Tibial nerve (tissue), 4 donors: ENCODE measurements around the gene NUP93. TPM values are rescaled to one million over a fixed set of nuclear protein-coding genes. Genes with fewer than 3 reads are reported as not detected.

Experiments used
- DNase-seq, 2 donors: peaks; one replicate each; pipeline ENCODE4 v3.0.0-alpha.2; 2019; ENCODE audit warnings: low spot score in 2 of 2
- H3K27ac ChIP-seq, 4 donors: fragments of 200-600 bp; sonication (generic) in 3 of 4; one replicate each; pipeline ENCODE4 v1.5.1; 2017 to 2019; ENCODE audit warnings: mild to moderate bottlenecking in 1 of 4
- H3K27me3 ChIP-seq, 2 donors: fragments of 200-600 bp; sonication (generic) in 1 of 2; one replicate each; pipeline versions ENCODE4 v1.5.1 to v1.6.0; 2017 to 2019
- H3K36me3 ChIP-seq, 3 donors: fragments of 200-600 bp; sonication (generic); one replicate each; pipeline ENCODE4 v1.5.1; 2018 to 2019
- H3K4me1 ChIP-seq, 4 donors: fragments of 200-600 bp; sonication (generic) in 3 of 4; one replicate each; pipeline ENCODE4 v1.5.1; 2017 to 2019
- H3K4me3 ChIP-seq, 4 donors: fragments of 200-600 bp; sonication (generic) in 3 of 4; one replicate each; pipeline ENCODE4 v1.5.1; 2017 to 2019; ENCODE audit warnings: mild to moderate bottlenecking in 1 of 4, moderate library complexity in 1 of 4
- H3K9me3 ChIP-seq, 4 donors: fragments of 200-600 bp; sonication (generic) in 3 of 4; one replicate each; pipeline ENCODE4 v1.5.1; 2017 to 2019
- EP300 ChIP-seq, 2 donors: sonication (generic); formaldehyde crosslinking; IDR thresholded peaks; one replicate each; pipeline ENCODE4 v1.6.1; 2017; ENCODE audit warnings: antibody characterized with exemption in 2 of 2, mild to moderate bottlenecking in 1 of 2
- POLR2A ChIP-seq, 2 donors: fragments of 450-650 bp; IDR thresholded peaks; one replicate each; pipeline ENCODE4 v1.6.1; 2017; ENCODE audit warnings: antibody characterized with exemption in 2 of 2, mild to moderate bottlenecking in 2 of 2, moderate library complexity in 2 of 2
- WGBS, 2 donors: methylation state at CpG; one replicate each; pipeline ENCODE4 v1.1.5; 2018; 5-methylcytosine and 5-hydroxymethylcytosine counted together
- total RNA-seq, 4 donors: library from RNA; depleted of rRNA; stranded (reverse); fragments of >200 nt; gene quantifications; one replicate each; pipeline ENCODE4 v1.1.0, GENCODE V29; 2016
- TF ChIP-seq, protein P1 (sequence below), 5 experiments: fragments of 200-600 bp in 3 of 5; fragments of 450-650 bp in 2 of 5; sonication (generic) in 3 of 5; IDR thresholded peaks; one replicate each; pipeline ENCODE4 v1.5.1; 2016 to 2019; ENCODE audit warnings: antibody characterized with exemption in 5 of 5, mild to moderate bottlenecking in 3 of 5, moderate library complexity in 2 of 5

NUP93 gene
- total RNA-seq, 4 donors from 2014 or later, result 27.6 to 65.7 (median 43.8) TPM

DNA sequence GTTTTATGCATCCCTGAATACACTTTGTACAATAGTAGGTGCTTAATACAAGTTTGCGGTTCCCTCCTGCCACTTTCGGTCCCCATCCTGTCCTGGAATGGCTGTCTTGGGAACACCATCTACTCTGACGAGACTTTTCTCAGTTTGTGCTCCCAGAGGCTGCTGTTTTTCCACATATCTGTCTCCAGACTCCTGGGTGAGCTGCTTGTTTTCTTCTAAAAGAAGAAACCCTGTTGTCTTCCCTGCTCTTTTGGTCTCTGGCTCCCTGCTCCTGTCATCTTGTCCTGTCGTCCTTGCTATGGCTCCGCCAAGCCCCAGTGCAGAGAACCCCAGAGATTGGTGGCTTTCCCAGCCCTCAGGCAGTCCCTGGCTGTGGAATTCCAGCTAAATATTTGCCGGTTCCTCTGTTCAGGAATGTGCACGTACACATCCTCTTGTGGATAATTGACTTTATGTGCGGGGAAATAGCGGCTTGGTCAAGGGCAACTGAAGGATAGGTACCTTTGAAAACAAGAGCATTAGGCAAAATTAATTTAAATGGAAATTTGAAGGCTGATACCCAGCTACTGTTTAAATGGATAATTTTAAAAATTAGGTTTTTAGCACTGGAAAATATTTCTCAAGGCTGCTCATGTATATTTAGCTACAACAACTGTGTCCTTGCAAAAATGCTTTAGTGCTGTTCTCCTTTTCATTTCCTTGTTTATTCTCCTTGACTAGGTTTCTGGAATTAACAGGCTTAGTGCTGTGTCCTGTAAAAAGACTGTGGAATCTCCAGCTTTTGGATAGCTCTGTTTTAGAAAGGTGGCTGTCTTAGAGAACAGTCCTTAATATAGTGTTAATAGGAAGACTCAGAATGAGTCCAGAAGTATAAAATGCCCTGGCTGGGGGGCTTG is 84.9 kb downstream of the NUP93 start:
- Histone ChIP-seq H3K27me3 (no peaks in the 10 kb centered on the region), H3K9me3 (no peaks in the 10 kb centered on the region), H3K4me3 (no peak overlapping the region), H3K4me1 (no peaks in the 10 kb centered on the region), H3K27ac (no peak overlapping the region), H3K36me3 (peaks cover 0 to 20% (median 0%) of the 10 kb centered on the region in 3 donors)
- DNase-seq, result no peak
- TF ChIP-seq POLR2A (IDR thresholded peaks at IDR 0.05), result no peak
- TF ChIP-seq, protein P1, sequence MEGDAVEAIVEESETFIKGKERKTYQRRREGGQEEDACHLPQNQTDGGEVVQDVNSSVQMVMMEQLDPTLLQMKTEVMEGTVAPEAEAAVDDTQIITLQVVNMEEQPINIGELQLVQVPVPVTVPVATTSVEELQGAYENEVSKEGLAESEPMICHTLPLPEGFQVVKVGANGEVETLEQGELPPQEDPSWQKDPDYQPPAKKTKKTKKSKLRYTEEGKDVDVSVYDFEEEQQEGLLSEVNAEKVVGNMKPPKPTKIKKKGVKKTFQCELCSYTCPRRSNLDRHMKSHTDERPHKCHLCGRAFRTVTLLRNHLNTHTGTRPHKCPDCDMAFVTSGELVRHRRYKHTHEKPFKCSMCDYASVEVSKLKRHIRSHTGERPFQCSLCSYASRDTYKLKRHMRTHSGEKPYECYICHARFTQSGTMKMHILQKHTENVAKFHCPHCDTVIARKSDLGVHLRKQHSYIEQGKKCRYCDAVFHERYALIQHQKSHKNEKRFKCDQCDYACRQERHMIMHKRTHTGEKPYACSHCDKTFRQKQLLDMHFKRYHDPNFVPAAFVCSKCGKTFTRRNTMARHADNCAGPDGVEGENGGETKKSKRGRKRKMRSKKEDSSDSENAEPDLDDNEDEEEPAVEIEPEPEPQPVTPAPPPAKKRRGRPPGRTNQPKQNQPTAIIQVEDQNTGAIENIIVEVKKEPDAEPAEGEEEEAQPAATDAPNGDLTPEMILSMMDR (IDR thresholded peaks at IDR 0.05), result no peak
- TF ChIP-seq EP300 (IDR thresholded peaks at IDR 0.05), result no peak
- 66 to 67% methylated on average over 9 of the region's 9 CpGs for WGBS, 2 donors

DNA sequence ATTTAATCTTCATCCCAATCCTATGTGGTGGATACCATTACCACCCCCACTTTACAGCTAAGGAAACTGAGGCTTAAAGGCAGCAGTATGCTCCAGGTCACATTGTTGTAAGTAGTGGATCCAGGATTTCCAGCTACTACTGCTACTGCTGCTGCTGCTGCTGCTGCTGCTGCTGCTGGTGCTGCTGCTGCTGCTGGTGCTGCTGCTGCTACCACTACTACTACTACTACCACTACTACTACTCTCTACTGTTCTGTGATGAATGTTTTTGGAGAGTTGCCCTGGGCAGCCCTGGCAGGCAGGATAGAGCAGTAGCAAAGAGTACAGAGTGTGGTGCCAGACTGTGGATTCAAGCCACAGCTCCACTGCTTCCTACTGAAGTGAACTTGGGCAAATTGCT is 85.8 kb downstream of the NUP93 start:
- Histone ChIP-seq H3K4me3 (no peak overlapping the region), H3K4me1 (no peaks in the 10 kb centered on the region), H3K27ac (no peak overlapping the region), H3K36me3 (peaks cover 0 to 24% (median 0%) of the 10 kb centered on the region in 3 donors), H3K9me3 (no peaks in the 10 kb centered on the region), H3K27me3 (no peaks in the 10 kb centered on the region)
- no peak for TF ChIP-seq POLR2A (IDR thresholded peaks at IDR 0.05)
- TF ChIP-seq, protein P1 (IDR thresholded peaks at IDR 0.05), result no peak
- no peak for TF ChIP-seq EP300 (IDR thresholded peaks at IDR 0.05)
- no peak for DNase-seq

DNA sequence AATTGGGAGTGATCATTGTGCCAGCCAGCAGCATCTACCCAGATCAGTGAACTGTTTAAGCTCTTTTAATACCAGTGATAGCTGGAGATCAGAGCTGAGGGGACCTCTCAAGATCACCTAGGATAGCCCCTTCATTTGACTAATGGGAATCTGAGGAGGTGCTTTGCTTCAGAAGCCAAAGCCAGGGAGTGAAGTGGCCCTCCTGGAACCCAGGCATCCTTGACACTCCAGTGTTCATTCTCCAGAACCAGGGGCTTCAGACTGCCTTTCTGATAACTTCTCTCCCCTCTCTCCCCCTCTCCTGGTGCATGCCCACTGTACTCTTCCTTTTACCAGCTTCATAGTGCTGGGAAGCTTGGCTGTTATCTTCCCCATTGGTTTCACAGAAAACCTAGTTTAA is 87.1 kb downstream of the NUP93 start:
- TF ChIP-seq EP300 (IDR thresholded peaks at IDR 0.05) (no peak), POLR2A (IDR thresholded peaks at IDR 0.05) (no peak)
- TF ChIP-seq, protein P1 (IDR thresholded peaks at IDR 0.05), result no peak
- no peak for DNase-seq
- Histone ChIP-seq H3K4me3 (no peak overlapping the region), H3K9me3 (no peaks in the 10 kb centered on the region), H3K27ac (no peak overlapping the region), H3K27me3 (no peaks in the 10 kb centered on the region), H3K4me1 (no peaks in the 10 kb centered on the region), H3K36me3 (peaks cover 0 to 36% (median 7%) of the 10 kb centered on the region in 3 donors)

DNA sequence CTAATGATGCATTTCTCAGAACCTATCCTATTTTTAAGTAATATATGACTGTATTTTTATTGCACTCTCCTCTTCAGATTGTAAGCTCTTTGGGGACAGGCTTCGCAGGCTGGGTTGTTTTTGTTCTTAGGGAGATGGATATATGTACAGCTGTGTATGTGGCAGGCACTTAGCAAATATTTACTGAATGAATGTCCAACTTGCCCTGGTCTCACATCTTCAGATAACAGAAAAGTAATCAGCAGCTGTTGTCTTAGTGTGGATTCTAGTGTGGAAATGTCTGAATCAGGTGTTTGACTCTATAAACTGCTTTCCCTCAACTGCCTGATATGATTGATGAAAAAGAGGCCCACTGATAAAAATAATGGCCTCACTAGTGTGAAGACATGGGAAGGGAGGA is 88.0 kb downstream of the NUP93 start:
- TF ChIP-seq, protein P1 (IDR thresholded peaks at IDR 0.05), result no peak
- H3K9me3 ChIP-seq, result no peaks in the 10 kb centered on the region
- no peak overlapping the region for H3K4me3 ChIP-seq
- 90 to 92% methylated on average over 1 of the region's 1 CpG for WGBS, 2 donors
- no peaks in the 10 kb centered on the region for H3K4me1 ChIP-seq
- peaks cover 0 to 42% (median 7%) of the 10 kb centered on the region in 3 donors for H3K36me3 ChIP-seq
- H3K27ac ChIP-seq, result no peak overlapping the region
- no peaks in the 10 kb centered on the region for H3K27me3 ChIP-seq
- DNase-seq, result no peak

DNA sequence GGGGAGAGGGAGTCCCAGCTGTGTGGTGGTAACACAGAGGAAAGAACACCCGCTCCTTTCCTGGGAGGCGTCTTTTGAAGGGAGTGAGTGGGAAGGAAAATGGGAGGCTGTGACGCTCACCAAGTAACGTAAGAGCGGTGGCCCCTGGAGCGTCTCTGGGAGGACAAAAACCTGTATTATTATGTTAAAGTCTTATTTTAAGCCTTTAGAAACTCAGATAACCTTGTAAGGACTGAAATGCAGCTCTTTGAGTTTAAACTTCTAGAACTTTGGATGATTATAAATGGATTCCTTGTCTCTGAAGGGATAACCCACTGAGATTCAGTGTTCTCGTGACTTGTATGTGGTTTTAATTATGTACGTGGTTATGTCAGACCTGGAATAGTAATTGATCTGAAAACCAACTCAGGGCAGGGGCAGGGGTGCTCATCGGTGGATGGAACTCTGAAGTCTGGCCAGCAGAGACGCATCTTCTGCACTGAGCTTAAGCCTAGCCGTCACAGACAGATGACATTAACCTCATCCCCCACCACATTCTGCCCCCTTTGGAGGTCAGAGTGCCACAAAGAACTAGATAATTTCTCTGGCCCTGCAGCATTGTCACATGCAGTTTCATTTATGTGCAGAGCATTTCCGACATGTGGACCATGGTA is 93.3 kb downstream of the NUP93 start:
- Histone ChIP-seq H3K27me3 (no peaks in the 10 kb centered on the region), H3K27ac (no peak overlapping the region), H3K4me3 (no peak overlapping the region), H3K4me1 (no peaks in the 10 kb centered on the region), H3K9me3 (no peaks in the 10 kb centered on the region), H3K36me3 (peaks cover 0 to 83% (median 7%) of the 10 kb centered on the region in 3 donors)
- TF ChIP-seq, protein P1 (IDR thresholded peaks at IDR 0.05), result no peak
- no peak for TF ChIP-seq POLR2A (IDR thresholded peaks at IDR 0.05)
- no peak for TF ChIP-seq EP300 (IDR thresholded peaks at IDR 0.05)
- 73% methylated on average over 12 of the region's 12 CpGs for WGBS, 2 donors
- no peak for DNase-seq
